NCI-H2107 treated with DMSO at 0.1 percent for 48 hours (cell line): ENCODE results near the gene ZNF319.

ENCODE experiments used
- DNase-seq: peaks from one replicate; lab custom pipeline; 2025; ENCODE audit not compliant: unreplicated experiment; lab: John Stamatoyannopoulos, UW

Gene ZNF319

GRCh38 chr16:58037365-58038057 is 37.0 kb upstream of the ZNF319 start:
- no peak for DNase-seq

- no peak for DNase-seq
These were observed 36.5 kb upstream of the ZNF319 start for GRCh38 chr16:58036943-58037342.

- DNase-seq, result no peak
These were observed 35.1 kb upstream of the ZNF319 start for GRCh38 chr16:58035356-58036170.

GRCh38 chr16:58034774-58035173 is 34.3 kb upstream of the ZNF319 start:
- DNase-seq, result no peak

GRCh38 chr16:58034128-58034685 is 33.7 kb upstream of the ZNF319 start:
- no peak for DNase-seq

- DNase-seq, result no peak
These were observed 32.3 kb upstream of the ZNF319 start for GRCh38 chr16:58032710-58033293.

- no peak for DNase-seq
These were observed 30.7 kb upstream of the ZNF319 start for GRCh38 chr16:58031016-58031800.

GRCh38 chr16:58030136-58030840 is 29.8 kb upstream of the ZNF319 start:
- no peak for DNase-seq

- no peak for DNase-seq
These were observed 28.9 kb upstream of the ZNF319 start for GRCh38 chr16:58029410-58029809.

GRCh38 chr16:58028541-58029070 is 28.1 kb upstream of the ZNF319 start:
- no peak for DNase-seq

GRCh38 chr16:58027916-58028455 is 27.5 kb upstream of the ZNF319 start:
- no peak for DNase-seq

GRCh38 chr16:58027161-58027915 is 26.9 kb upstream of the ZNF319 start:
- DNase-seq, result peak; percentile 34

- no peak for DNase-seq
These were observed 26.3 kb upstream of the ZNF319 start for GRCh38 chr16:58026705-58027160.

GRCh38 chr16:58026139-58026704 is 25.8 kb upstream of the ZNF319 start:
- DNase-seq, result no peak

- DNase-seq, result peak; percentile 21
These were observed 25.1 kb upstream of the ZNF319 start, which contains the start of gene MMP15 for GRCh38 chr16:58025351-58026138. Gene MMP15 (plus strand): TSS chr16:58025754. CDS start chr16:58026351, 597 bp downstream.

- no peak for DNase-seq
These were observed 24.2 kb upstream of the ZNF319 start for GRCh38 chr16:58024486-58025350.
